LHCN-M2 (cell line): ENCODE results near the gene ERG. TPM values are rescaled to one million over a fixed set of nuclear protein-coding genes. Genes with fewer than 3 reads are reported as not detected.

Experiments
- DNase-seq: peaks from one replicate; pipeline ENCODE4 v3.0.0-alpha.2; 2012; ENCODE audit warnings: low read depth
- total RNA-seq: library from RNA; depleted of rRNA; stranded (reverse); fragments of >200 nt; gene quantifications from 2 replicates; pipeline ENCODE4 v1.2.3, GENCODE V29; 2014; rRNA removed

ERG gene
- total RNA-seq, 1 experiment from 2014 or later: not detected

- DNase-seq: no peak
These were observed 163.4 kb downstream of the ERG start for GRCh38 chr21:38334866-38335265.

- DNase-seq: peak; percentile 56
These were observed 164.7 kb downstream of the ERG start for GRCh38 chr21:38333301-38334272.

- DNase-seq: no peak
These were observed 167.6 kb downstream of the ERG start for GRCh38 chr21:38330666-38331065.

Other genes starting within 250 kb of the ERG start
- 19.2 and 19.8 TPM in 2 replicates for gene KCNJ15, start 241.5 kb downstream of the ERG start, total RNA-seq